NCI-H187 (cell line): ENCODE measurements around the gene ANKS1A.

ENCODE experiments used
- DNase-seq, 2 experiments: peaks; one replicate each; lab custom pipeline; 2025; lab: John Stamatoyannopoulos, UW

The ANKS1A gene

GRCh38 chr6:35084511-35085203 is 195.6 kb downstream of the ANKS1A start:
- no peak for DNase-seq

GRCh38 chr6:35085359-35086281 is 196.6 kb downstream of the ANKS1A start:
- no peak for DNase-seq

- no peak for DNase-seq
Observed at GRCh38 chr6:35086282-35086632, 197.2 kb downstream of the ANKS1A start.

GRCh38 chr6:35086636-35087360 is 197.7 kb downstream of the ANKS1A start:
- DNase-seq, result no peak

GRCh38 chr6:35087361-35088280 is 198.6 kb downstream of the ANKS1A start:
- no peak for DNase-seq

GRCh38 chr6:35088281-35089215 is 199.5 kb downstream of the ANKS1A start:
- no peak for DNase-seq

- DNase-seq, result no peak
Observed at GRCh38 chr6:35089216-35089934, 200.3 kb downstream of the ANKS1A start.

GRCh38 chr6:35089935-35090505 is 201.0 kb downstream of the ANKS1A start:
- DNase-seq, result no peak

- no peak for DNase-seq
Observed at GRCh38 chr6:35090734-35091133, 201.7 kb downstream of the ANKS1A start.

- DNase-seq, result no peak
Observed at GRCh38 chr6:35091346-35092083, 202.5 kb downstream of the ANKS1A start.

- no peak for DNase-seq
Observed at GRCh38 chr6:35092362-35093117, 203.5 kb downstream of the ANKS1A start.

GRCh38 chr6:35093118-35093445 is 204.0 kb downstream of the ANKS1A start:
- DNase-seq, result no peak

GRCh38 chr6:35093783-35094182 is 204.7 kb downstream of the ANKS1A start:
- no peak for DNase-seq

- no peak for DNase-seq
Observed at GRCh38 chr6:35094183-35094582, 205.1 kb downstream of the ANKS1A start.

GRCh38 chr6:35096129-35096862 is 207.2 kb downstream of the ANKS1A start:
- no peak for DNase-seq

GRCh38 chr6:35099116-35099515 is 210.1 kb downstream of the ANKS1A start:
- no peak for DNase-seq

- no peak for DNase-seq
Observed at GRCh38 chr6:35105078-35105477, 216.0 kb downstream of the ANKS1A start.
